Endodermal cell (in vitro differentiated cells): ENCODE data around the gene CATSPER4. TPM values are rescaled to one million over a fixed set of nuclear protein-coding genes. Genes with fewer than 3 reads are reported as not detected.
A peak's percentile ranks its signal among the peaks of the same experiment; 100 is the strongest.

Source experiments
- DNase-seq: peaks from one replicate; pipeline ENCODE4 v3.0.0-alpha.2; 2017
- H3K27ac ChIP-seq: 2 replicates; pipeline ENCODE4 v1.5.1; 2013; ENCODE audit warnings: mild to moderate bottlenecking, low read depth, low read length, moderate library complexity
- H3K27me3 ChIP-seq: 2 replicates; pipeline ENCODE4 v1.6.1; 2013; ENCODE audit warnings: mild to moderate bottlenecking, low read length, moderate library complexity; ENCODE audit not compliant: insufficient read depth, control insufficient read depth, poor library complexity, severe bottlenecking
- H3K36me3 ChIP-seq: 2 replicates; pipeline ENCODE4 v1.7.0; 2013; ENCODE audit warnings: mild to moderate bottlenecking, low read length, moderate library complexity; ENCODE audit not compliant: control insufficient read depth, insufficient read depth
- H3K4me1 ChIP-seq: one replicate; pipeline ENCODE4 v1.7.0; 2013; ENCODE audit warnings: low read length; ENCODE audit not compliant: control insufficient read depth, insufficient read depth
- H3K4me3 ChIP-seq: 2 replicates; pipeline ENCODE4 v1.5.1; 2013; ENCODE audit warnings: mild to moderate bottlenecking, low read length, moderate library complexity
- H3K9ac ChIP-seq: 2 replicates; pipeline ENCODE4 v1.6.1; 2013; ENCODE audit warnings: mild to moderate bottlenecking, low read length, moderate library complexity; ENCODE audit not compliant: poor library complexity, severe bottlenecking; ENCODE audit errors: extremely low read depth
- H3K9me3 ChIP-seq: 2 replicates; pipeline ENCODE4 v1.6.1; 2013; ENCODE audit warnings: mild to moderate bottlenecking, low read length, moderate library complexity; ENCODE audit not compliant: control insufficient read depth
- H3K27ac Mint-ChIP-seq: 2 replicates; pipeline ENCODE4 v1.8.0; 2020; ENCODE audit warnings: mixed read lengths
- H3K27me3 Mint-ChIP-seq: 2 replicates; pipeline ENCODE4 v1.8.0; 2021; ENCODE audit warnings: mild to moderate bottlenecking, mixed read lengths; ENCODE audit not compliant: insufficient read depth
- H3K36me3 Mint-ChIP-seq: 2 replicates; pipeline ENCODE4 v1.8.0; 2020; ENCODE audit warnings: low read depth, mixed read lengths
- H3K4me1 Mint-ChIP-seq: 2 replicates; pipeline ENCODE4 v1.8.0; 2020; ENCODE audit warnings: mixed read lengths
- H3K4me3 Mint-ChIP-seq: 2 replicates; pipeline ENCODE4 v1.8.0; 2020; ENCODE audit warnings: mild to moderate bottlenecking, moderate library complexity, mixed read lengths
- H3K9me3 Mint-ChIP-seq: 2 replicates; pipeline ENCODE4 v1.8.0; 2020; ENCODE audit warnings: mild to moderate bottlenecking, mixed read lengths
- CTCF ChIP-seq: fragments of 200-600 bp; sonication (generic); conservative IDR thresholded peaks from 2 replicates; pipeline ENCODE4 v1.5.0; 2021; ENCODE audit warnings: antibody characterized with exemption, mild to moderate bottlenecking
- WGBS, 2 experiments: methylation state at CpG; one replicate each; pipeline versions ENCODE4 v1.1.5 to v1.1.7; 2013; ENCODE audit warnings: missing lambda C conversion rate in 2 of 2, mixed read lengths in 1 of 2; ENCODE audit not compliant: insufficient coverage in 1 of 2, insufficient read length in 1 of 2; 5-methylcytosine and 5-hydroxymethylcytosine counted together
- total RNA-seq, 2 donors: library from RNA; stranded (reverse); fragmentation: NEBNext Ultra II Directional in 1 of 2; extraction: Animal tissue kit (Norgen Biotek cat#: 25700) in 1 of 2; gene quantifications; 2 replicates in 1 of 2; 3 replicates in 1 of 2; pipeline ENCODE4 v1.2.1, GENCODE V29; 2021

The CATSPER4 gene
- total RNA-seq, 2 donors from 2014 or later: 0.20 to 0.35 TPM

GRCh38 chr1:26233903-26234643 is 43.7 kb downstream of the CATSPER4 start, which contains the start of gene CEP85:
Gene CEP85, plus strand, starts transcription at chr1:26234200. Its CDS starts 5,584 bp downstream, at chr1:26239784.
- Histone ChIP-seq H3K9ac (peak within 1 kb of the TSS; percentile 74), H3K4me1 (no peaks in the 10 kb centered on the region), H3K36me3 (peaks cover 5% of the 10 kb centered on the region), H3K4me3 (peak within 1 kb of the TSS; percentile 96), H3K9me3 (peaks cover 8% of the 10 kb centered on the region), H3K27me3 (no peaks in the 10 kb centered on the region), H3K27ac (peak within 1 kb of the TSS; percentile 66)
- Mint-ChIP-seq H3K4me1 (peaks cover 7% of the 10 kb centered on the region), H3K4me3 (peak within 1 kb of the TSS; percentile 92), H3K36me3 (peaks cover 16% of the 10 kb centered on the region), H3K27me3 (no peaks in the 10 kb centered on the region), H3K9me3 (no peaks in the 10 kb centered on the region), H3K27ac (peak within 1 kb of the TSS; percentile 96)
- 0% methylated on average over 37 to 73 of the region's 73 CpGs for WGBS, 2 experiments
- DNase-seq: peak; percentile 100
- TF ChIP-seq CTCF: peak; percentile 94

- H3K27ac Mint-ChIP-seq: peak overlapping the region; percentile 96
Measured at GRCh38 chr1:26234644-26235370, 44.4 kb downstream of the CATSPER4 start.

More at GRCh38 chr1:26234644-26235370, 44.4 kb downstream of the CATSPER4 start:
- Histone ChIP-seq H3K9me3 (peaks cover 8% of the 10 kb centered on the region), H3K4me3 (peak overlapping the region; percentile 96), H3K27me3 (no peaks in the 10 kb centered on the region), H3K9ac (peak overlapping the region; percentile 74), H3K27ac (peak overlapping the region; percentile 66), H3K4me1 (no peaks in the 10 kb centered on the region), H3K36me3 (peaks cover 8% of the 10 kb centered on the region)
- TF ChIP-seq CTCF: no peak
- peak overlapping the region; percentile 92 for H3K4me3 Mint-ChIP-seq
- peaks cover 8% of the 10 kb centered on the region for H3K4me1 Mint-ChIP-seq
- WGBS, 2 experiments: 1 to 5% methylated on average over 18 to 30 of the region's 30 CpGs
- peaks cover 20% of the 10 kb centered on the region for H3K36me3 Mint-ChIP-seq
- H3K27me3 Mint-ChIP-seq: no peaks in the 10 kb centered on the region
- no peaks in the 10 kb centered on the region for H3K9me3 Mint-ChIP-seq
- no peak for DNase-seq
